ENCODE measurements around the gene GABBR2.

- TF ChIP-seq, protein P1, sequence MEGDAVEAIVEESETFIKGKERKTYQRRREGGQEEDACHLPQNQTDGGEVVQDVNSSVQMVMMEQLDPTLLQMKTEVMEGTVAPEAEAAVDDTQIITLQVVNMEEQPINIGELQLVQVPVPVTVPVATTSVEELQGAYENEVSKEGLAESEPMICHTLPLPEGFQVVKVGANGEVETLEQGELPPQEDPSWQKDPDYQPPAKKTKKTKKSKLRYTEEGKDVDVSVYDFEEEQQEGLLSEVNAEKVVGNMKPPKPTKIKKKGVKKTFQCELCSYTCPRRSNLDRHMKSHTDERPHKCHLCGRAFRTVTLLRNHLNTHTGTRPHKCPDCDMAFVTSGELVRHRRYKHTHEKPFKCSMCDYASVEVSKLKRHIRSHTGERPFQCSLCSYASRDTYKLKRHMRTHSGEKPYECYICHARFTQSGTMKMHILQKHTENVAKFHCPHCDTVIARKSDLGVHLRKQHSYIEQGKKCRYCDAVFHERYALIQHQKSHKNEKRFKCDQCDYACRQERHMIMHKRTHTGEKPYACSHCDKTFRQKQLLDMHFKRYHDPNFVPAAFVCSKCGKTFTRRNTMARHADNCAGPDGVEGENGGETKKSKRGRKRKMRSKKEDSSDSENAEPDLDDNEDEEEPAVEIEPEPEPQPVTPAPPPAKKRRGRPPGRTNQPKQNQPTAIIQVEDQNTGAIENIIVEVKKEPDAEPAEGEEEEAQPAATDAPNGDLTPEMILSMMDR (IDR thresholded peaks at IDR 0.05) = no peak
- no peak for TF ChIP-seq POLR2A (IDR thresholded peaks at IDR 0.05)
Observed at GRCh38 chr9:98321269-98321668, 387.5 kb downstream of the GABBR2 start.

Data from uterus (tissue), 2 donors.